ENCODE results near the gene IFT27. TPM values are rescaled to one million over a fixed set of nuclear protein-coding genes. Genes with fewer than 3 reads are reported as not detected.
A peak's percentile ranks its signal among the peaks of the same experiment; 100 is the strongest.

Gene IFT27
- total RNA-seq, 1 donor from 2014 or later = 21.5 TPM

GRCh38 chr22:36772451-36772850 is 3.5 kb downstream of the IFT27 start:
- no peaks in the 10 kb centered on the region for H3K36me3 ChIP-seq
- TF ChIP-seq CTCF (IDR thresholded peaks at IDR 0.05) = no peak
- ATAC-seq (no peak), DNase-seq (peak; percentile 9)
- H3K27ac ChIP-seq = no peak overlapping the region
- peaks cover 13% of the 10 kb centered on the region for H3K4me1 ChIP-seq
- no peaks in the 10 kb centered on the region for H3K27me3 ChIP-seq
- H3K9me3 ChIP-seq = no peaks in the 10 kb centered on the region
- no peak overlapping the region for H3K4me3 ChIP-seq
- intact Hi-C loops (cut with DNase I) = no loop called here

DNA sequence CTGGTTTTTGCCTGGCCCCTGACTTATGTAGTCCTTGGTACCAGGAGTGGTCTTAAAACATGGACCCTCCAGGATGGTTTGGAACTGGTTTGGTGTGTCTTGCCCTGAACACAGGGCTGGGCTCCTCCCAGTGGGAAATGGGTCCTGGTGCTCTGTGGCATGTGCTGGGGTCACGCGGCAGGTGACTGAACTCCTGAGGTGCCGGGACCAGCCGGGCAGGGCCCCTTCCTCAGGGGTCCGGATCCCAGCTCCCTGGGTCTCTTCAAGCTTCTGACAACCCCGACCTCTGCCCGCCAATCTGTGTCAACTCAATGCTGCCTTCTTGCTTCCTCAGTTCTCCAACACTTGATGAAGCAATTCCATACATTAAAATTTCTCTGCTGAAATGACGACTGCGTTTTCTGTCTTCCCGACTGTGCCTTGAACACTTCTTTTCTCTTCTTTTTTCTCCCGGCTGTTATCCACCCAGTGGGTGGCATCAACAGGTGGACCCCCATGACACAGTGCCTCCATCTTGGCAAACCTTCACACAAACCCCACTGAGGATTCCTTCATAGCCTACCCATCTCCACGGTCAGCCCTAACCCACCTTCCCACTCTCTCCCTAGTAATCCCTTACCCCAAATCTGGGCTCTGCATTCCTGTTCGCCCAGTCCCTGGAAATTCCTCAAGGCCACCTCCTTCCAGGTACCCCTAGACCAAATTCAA is 4.4 kb downstream of the IFT27 start:
- Histone ChIP-seq H3K27me3 (no peaks in the 10 kb centered on the region), H3K4me1 (peaks cover 9% of the 10 kb centered on the region), H3K4me3 (no peak overlapping the region), H3K9me3 (no peaks in the 10 kb centered on the region), H3K36me3 (no peaks in the 10 kb centered on the region), H3K27ac (no peak overlapping the region)
- no peak for TF ChIP-seq CTCF (IDR thresholded peaks at IDR 0.05)
- DNase-seq = peak; percentile 38
- no peak for ATAC-seq
- intact Hi-C loops (cut with DNase I) = no loop called here

- DNase-seq (peak; percentile 40), ATAC-seq (peak; percentile 24)
- intact Hi-C loops (cut with DNase I) = no loop called here
- Histone ChIP-seq H3K4me1 (peaks cover 7% of the 10 kb centered on the region), H3K9me3 (no peaks in the 10 kb centered on the region), H3K36me3 (no peaks in the 10 kb centered on the region), H3K27me3 (no peaks in the 10 kb centered on the region), H3K4me3 (no peak overlapping the region), H3K27ac (no peak overlapping the region)
- no peak for TF ChIP-seq CTCF (IDR thresholded peaks at IDR 0.05)
Observed at GRCh38 chr22:36770513-36771231, 5.2 kb downstream of the IFT27 start.

GRCh38 chr22:36769541-36770512 is 6.1 kb downstream of the IFT27 start:
- peaks cover under 1% of the 10 kb centered on the region for H3K4me1 ChIP-seq
- DNase-seq (peak; percentile 47), ATAC-seq (no peak)
- no peak overlapping the region for H3K27ac ChIP-seq
- no peaks in the 10 kb centered on the region for H3K36me3 ChIP-seq
- H3K4me3 ChIP-seq = no peak overlapping the region
- intact Hi-C loops (cut with DNase I) = no loop called here
- no peaks in the 10 kb centered on the region for H3K27me3 ChIP-seq
- H3K9me3 ChIP-seq = no peaks in the 10 kb centered on the region
- TF ChIP-seq CTCF (IDR thresholded peaks at IDR 0.05) = no peak

- ATAC-seq (no peak), DNase-seq (no peak)
- intact Hi-C loops (cut with DNase I) = no loop called here
- H3K9me3 ChIP-seq = no peaks in the 10 kb centered on the region
- no peak overlapping the region for H3K27ac ChIP-seq
- no peak for TF ChIP-seq CTCF (IDR thresholded peaks at IDR 0.05)
- H3K4me3 ChIP-seq = no peak overlapping the region
- no peaks in the 10 kb centered on the region for H3K36me3 ChIP-seq
- no peaks in the 10 kb centered on the region for H3K4me1 ChIP-seq
- H3K27me3 ChIP-seq = no peaks in the 10 kb centered on the region
Observed at GRCh38 chr22:36768616-36769015, 7.3 kb downstream of the IFT27 start.

All from upper lobe of right lung (tissue), 1 donor.